Kidney (tissue), 14 donors: Measurements from ENCODE around the gene IFNK. TPM values are rescaled to one million over a fixed set of nuclear protein-coding genes. Genes with fewer than 3 reads are reported as not detected.
"Not testable (repeated sequence)": the region's sequence is repeated elsewhere in the genome, so short reads cannot be mapped to it uniquely, and the experiment has no call there.

ENCODE experiments used
- DNase-seq, 5 donors: peaks; one replicate each; pipeline ENCODE4 v3.0.0-alpha.2; 2013 to 2020
- FAIRE-seq: peaks from 2 replicates; lab custom pipeline; 2012; peaks lifted over from hg19 to GRCh38; lab: Jason Lieb, UNC
- H3K27ac ChIP-seq, 2 donors: one replicate each; pipeline ENCODE4 v1.7.0; 2013; ENCODE audit warnings: low read depth in 2 of 2, low read length in 2 of 2, inconsistent platforms in 1 of 2
- H3K27me3 ChIP-seq: one replicate; pipeline ENCODE4 v1.7.1; 2013; ENCODE audit warnings: low read length, inconsistent platforms; ENCODE audit not compliant: control insufficient read depth, insufficient read depth
- H3K36me3 ChIP-seq, 3 donors: one replicate each; pipeline versions ENCODE4 v1.7.0 to v1.7.1; 2013; ENCODE audit warnings: low read length in 3 of 3, control low read depth in 1 of 3, inconsistent platforms in 1 of 3; ENCODE audit not compliant: insufficient read depth in 3 of 3, control insufficient read depth in 2 of 3
- H3K4me1 ChIP-seq, 3 donors: one replicate each; pipeline versions ENCODE4 v1.7.0 to v1.7.1; 2013; ENCODE audit warnings: low read length in 3 of 3, inconsistent platforms in 1 of 3, low read depth in 1 of 3; ENCODE audit not compliant: control insufficient read depth in 2 of 3, insufficient read depth in 2 of 3
- H3K4me3 ChIP-seq, 3 donors: one replicate each; pipeline versions ENCODE4 v1.7.0 to v1.8.1; 2013; ENCODE audit warnings: low read length in 3 of 3, control low read depth in 1 of 3, inconsistent platforms in 1 of 3
- H3K9ac ChIP-seq, 3 donors: one replicate each; pipeline versions ENCODE4 v1.7.0 to v1.7.1; 2013; ENCODE audit warnings: low read length in 3 of 3, control low read depth in 1 of 3, inconsistent platforms in 1 of 3
- H3K9me3 ChIP-seq, 3 donors: one replicate each; pipeline versions ENCODE4 v1.7.0 to v1.7.1; 2013; ENCODE audit warnings: low read length in 3 of 3, control low read depth in 1 of 3, inconsistent platforms in 1 of 3; ENCODE audit not compliant: control insufficient read depth in 2 of 3, insufficient read depth in 1 of 3
- intact Hi-C: fragments of 100-400 bp; cut with DNase I; formaldehyde crosslinking; loops from one replicate; pipeline ENCODE4 v1.11.1; 2022
- polyA plus RNA-seq: library from polyadenylated mRNA; stranded (reverse); fragments of 350-450 nt; fragmentation: Illumina TruSeq; extraction: RNeasy Lipid Tissue Mini Kit (QIAGEN cat#74804); gene quantifications from one replicate; pipeline ENCODE4 v1.2.3, GENCODE V29; 2014; ENCODE audit warnings: low read depth, low replicate concordance; ENCODE audit not compliant: insufficient read depth
- total RNA-seq: library from RNA; stranded (reverse); fragmentation: NEBNext Ultra II Directional; extraction: Animal tissue kit (Norgen Biotek cat#: 25700); gene quantifications from one replicate; pipeline ENCODE4 v1.2.1, GENCODE V29; 2021
- TF ChIP-seq, protein P1 (sequence below): IDR thresholded peaks from 3 replicates; pipeline ENCODE4 v1.5.1; 2012; ENCODE audit warnings: mild to moderate bottlenecking, moderate library complexity, borderline replicate concordance; ENCODE audit not compliant: insufficient read depth; ENCODE audit errors: extremely low read depth
- donor health status: control.
- donor health status: control.
- donor health status: control.
- donor health status: control.
- donor health status: control.
- donor health status: DM: yes; HTN: yes; CAD: no.
- donor health status: Normal renal cell carcinoma (clear cell type).

IFNK gene
- total and polyA plus RNA-seq, 2 donors from 2014 or later, result not detected

DNA sequence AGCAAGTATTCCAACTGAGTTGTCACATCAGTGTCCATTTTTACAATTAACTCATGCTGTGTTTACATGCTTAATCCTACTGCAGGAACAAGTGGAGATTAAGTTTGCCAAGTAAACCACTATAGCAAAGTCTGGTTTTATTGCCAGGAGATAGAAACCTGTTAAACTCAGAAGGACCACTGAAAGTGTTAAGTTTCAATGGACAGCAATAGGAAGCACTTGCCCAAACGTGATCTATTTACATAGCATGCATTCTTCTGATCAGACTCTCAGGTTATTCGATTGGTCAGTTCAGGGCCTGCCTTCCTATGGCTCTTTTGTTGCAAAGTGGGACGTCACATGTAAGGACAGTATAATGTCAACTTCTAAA is 28.0 kb upstream of the IFNK start:
- no peak for DNase-seq
- no peak for FAIRE-seq
- Histone ChIP-seq H3K9me3 (no peaks in the 10 kb centered on the region), H3K36me3 (no peaks in the 10 kb centered on the region), H3K9ac (no peak overlapping the region), H3K27ac (no peak overlapping the region), H3K4me1 (no peaks in the 10 kb centered on the region), H3K27me3 (no peaks in the 10 kb centered on the region), H3K4me3 (no peak overlapping the region)
- intact Hi-C loops, result no loop called here
- TF ChIP-seq, protein P1, sequence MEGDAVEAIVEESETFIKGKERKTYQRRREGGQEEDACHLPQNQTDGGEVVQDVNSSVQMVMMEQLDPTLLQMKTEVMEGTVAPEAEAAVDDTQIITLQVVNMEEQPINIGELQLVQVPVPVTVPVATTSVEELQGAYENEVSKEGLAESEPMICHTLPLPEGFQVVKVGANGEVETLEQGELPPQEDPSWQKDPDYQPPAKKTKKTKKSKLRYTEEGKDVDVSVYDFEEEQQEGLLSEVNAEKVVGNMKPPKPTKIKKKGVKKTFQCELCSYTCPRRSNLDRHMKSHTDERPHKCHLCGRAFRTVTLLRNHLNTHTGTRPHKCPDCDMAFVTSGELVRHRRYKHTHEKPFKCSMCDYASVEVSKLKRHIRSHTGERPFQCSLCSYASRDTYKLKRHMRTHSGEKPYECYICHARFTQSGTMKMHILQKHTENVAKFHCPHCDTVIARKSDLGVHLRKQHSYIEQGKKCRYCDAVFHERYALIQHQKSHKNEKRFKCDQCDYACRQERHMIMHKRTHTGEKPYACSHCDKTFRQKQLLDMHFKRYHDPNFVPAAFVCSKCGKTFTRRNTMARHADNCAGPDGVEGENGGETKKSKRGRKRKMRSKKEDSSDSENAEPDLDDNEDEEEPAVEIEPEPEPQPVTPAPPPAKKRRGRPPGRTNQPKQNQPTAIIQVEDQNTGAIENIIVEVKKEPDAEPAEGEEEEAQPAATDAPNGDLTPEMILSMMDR, result no peak

DNA sequence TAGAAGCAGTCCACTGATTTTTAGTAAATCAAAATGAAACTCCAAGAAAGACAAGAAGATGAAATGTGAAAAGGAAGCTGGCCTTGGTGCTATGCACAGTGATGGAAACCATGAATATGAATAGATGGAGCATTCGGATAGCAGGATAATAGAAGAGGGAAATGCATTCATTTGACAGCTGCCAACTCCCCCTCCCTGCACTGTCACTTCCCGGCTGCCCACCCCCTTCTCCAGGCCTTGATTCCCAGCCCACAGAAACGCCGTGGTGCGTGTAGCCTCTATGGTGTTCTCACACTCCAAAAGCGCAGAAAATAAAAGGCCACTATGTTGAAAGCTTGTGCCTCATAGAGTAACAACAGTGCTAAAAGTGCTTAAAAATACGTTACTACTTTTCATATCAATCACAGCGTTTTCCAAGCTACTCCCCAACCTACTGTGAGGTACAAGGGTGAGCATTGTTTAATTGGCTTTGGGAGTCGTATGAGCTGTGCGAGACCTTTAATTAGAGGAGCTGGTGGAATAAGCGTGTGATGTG is 26.1 kb upstream of the IFNK start:
- DNase-seq (peak in 2 of 5 donors; percentile 38 to 51), FAIRE-seq (no peak)
- TF ChIP-seq, protein P1, result no peak
- intact Hi-C loops, result no loop called here
- Histone ChIP-seq H3K27me3 (no peaks in the 10 kb centered on the region), H3K27ac (no peak overlapping the region), H3K4me3 (peak overlapping the region in 1 of 3 donors; percentile 11), H3K36me3 (no peaks in the 10 kb centered on the region), H3K4me1 (no peaks in the 10 kb centered on the region), H3K9me3 (no peaks in the 10 kb centered on the region), H3K9ac (no peak overlapping the region)

GRCh38 chr9:27499451-27499850 is 24.6 kb upstream of the IFNK start:
- TF ChIP-seq, protein P1, result no peak
- FAIRE-seq, result peak; percentile 68

GRCh38 chr9:27500902-27501301 is 23.2 kb upstream of the IFNK start:
- DNase-seq, H3K27me3 ChIP-seq, H3K9ac ChIP-seq, FAIRE-seq, H3K4me3 ChIP-seq, H3K36me3 ChIP-seq, intact Hi-C loops, H3K9me3 ChIP-seq, H3K4me1 ChIP-seq, H3K27ac ChIP-seq: not testable (repeated sequence)

More at GRCh38 chr9:27499451-27499850, 24.6 kb upstream of the IFNK start:
- intact Hi-C loops, result no loop called here
- Histone ChIP-seq H3K4me1 (no peaks in the 10 kb centered on the region), H3K27me3 (no peaks in the 10 kb centered on the region), H3K9me3 (no peaks in the 10 kb centered on the region), H3K27ac (no peak overlapping the region), H3K9ac (no peak overlapping the region), H3K4me3 (no peak overlapping the region), H3K36me3 (no peaks in the 10 kb centered on the region)
- no peak for DNase-seq
